NCI-H345 treated with DMSO at 0.1 percent for 48 hours (cell line): ENCODE data around the gene WDR1.
"Not testable (repeated sequence)": the region's sequence is repeated elsewhere in the genome, so short reads cannot be mapped to it uniquely, and the experiment has no call there.

Experiments
- DNase-seq: peaks from one replicate; lab custom pipeline; 2025; ENCODE audit not compliant: unreplicated experiment; lab: John Stamatoyannopoulos, UW

The WDR1 gene

DNA sequence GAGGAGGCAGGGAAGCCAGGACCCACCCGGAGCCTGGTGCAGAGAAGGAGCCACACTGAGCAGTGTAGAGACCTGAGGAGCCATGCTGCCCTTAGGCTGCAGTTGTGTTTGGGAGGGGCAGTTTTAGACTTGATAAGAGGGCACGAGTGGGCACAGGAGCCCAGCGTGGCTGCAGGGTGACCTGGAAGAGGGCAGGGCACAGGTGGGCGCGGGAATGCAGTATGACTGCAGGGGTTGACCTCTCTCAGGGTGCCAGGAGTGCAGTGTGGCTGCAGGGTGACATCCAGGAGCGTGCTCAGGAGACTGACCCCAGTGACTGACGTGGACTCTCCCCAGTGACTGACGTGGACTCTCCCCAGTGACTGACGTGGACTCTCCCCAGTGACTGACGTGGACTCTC lies 14.6 kb upstream of the WDR1 start:
- no peak for DNase-seq

DNA sequence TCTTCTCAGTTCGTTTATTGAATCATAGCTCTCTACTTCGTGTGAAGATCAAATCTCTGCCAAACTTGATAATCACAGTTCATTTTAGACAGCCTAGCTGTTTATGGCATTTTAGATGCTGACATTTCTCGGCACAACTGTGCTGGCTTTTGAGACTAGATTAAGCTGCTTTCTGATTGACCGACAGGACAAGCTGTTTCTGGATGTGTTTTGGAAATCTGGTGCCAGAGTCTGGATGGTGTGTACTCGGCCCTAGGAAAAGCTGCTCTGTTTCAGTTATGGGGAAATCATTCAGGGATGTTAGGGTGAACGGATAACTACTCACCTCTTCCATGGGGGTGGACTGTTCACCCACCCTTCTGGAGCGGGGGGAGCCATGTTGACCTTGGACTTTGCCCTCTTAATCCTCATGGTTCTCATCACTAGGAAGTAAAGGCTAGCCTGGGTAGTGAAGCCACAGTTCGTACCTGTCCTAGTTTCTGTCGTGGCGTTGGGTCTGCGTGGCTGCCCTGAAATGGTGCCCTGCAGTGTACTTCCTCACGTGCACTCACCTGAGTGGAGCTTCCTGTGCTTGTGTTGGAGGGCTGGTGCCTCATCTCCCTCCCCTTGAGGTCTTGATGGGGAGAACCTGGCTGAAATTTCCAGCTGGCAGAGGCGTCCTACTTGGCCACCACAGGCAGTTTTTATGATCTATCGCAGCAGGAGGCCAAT lies 13.7 kb upstream of the WDR1 start:
- DNase-seq: no peak

DNA sequence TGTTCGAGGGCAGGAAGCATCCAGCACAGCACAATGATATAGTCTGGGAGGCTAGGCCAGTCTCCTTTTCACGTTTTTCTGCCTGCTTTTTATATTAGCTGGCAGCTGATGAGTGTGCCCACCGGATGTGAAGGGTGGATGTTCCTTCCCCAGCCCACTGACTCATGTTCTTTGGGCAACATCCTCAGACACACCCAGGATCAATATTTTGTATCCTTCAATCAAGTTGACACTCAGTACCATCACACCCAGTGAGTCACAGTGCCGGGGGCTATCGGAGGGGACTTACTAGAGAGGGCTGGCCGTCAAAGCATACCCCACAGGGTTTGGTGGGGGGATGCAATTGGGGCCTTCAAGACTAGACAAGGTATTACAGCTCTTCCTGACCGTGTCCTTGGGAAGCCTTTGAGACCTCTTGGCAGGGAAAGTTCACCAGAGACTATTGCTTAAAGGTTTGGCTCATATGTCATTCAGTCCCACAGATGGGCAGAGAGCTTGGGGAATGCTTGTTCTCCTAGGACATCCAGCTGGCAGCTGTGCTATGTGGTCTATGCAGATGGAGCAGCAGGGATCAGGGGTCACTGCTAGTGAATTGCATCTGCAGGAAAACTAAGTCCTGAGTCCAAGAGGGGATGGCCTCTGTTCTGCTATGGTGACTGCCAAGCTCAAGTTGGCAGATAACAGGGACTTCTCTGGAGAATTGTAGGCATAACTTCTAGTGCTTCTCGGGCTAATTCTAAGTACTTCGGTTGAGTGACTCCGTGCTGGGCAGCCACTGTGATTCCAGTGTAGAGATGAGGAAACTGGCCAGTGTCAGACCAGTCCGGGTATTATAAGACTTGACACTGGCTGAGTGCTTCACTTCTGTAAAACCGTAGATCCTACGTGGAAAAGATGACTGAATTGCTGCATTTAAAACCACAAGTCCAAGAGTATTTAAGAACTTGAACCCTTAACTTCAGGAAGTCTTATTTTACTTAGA lies 12.9 kb upstream of the WDR1 start:
- DNase-seq: no peak

DNA sequence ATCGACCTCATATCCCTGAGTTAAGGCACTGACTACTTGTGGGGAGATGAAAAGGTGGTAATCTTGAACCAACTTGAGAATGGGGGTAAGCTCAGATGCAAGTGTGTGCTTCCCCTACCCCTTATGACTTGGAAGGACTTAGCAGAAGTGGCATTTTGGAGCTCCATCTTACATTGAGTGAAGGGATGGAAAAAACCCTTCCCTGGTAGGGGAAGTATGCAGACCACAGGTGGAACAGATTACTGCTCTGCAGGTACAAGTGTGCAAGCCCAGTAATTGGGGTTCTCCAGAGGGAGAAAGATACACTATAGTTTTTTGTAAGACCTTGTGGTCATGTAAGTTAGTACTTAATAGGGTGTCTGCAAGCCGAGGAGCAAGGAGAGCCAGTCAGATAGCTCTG lies 12.2 kb upstream of the WDR1 start:
- DNase-seq: no peak

DNA sequence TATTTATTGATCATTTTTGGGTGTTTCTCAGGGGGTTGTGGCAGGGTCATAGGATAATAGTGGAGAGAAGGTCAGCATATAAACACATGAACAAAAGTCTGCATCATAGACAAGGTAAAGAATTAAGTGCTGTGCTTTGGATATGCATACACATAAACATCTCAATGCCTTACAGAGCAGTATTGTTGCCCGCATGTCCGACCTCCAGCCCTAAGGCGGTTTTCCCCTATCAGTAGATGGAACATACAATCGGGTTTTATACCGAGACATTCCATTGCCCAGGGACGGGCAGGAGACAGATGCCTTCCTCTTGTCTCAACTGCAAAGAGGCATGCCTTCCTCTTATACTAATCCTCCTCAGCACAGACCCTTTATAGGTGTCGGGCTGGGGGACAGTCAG lies 10.9 kb upstream of the WDR1 start:
- not testable (repeated sequence) for DNase-seq

DNA sequence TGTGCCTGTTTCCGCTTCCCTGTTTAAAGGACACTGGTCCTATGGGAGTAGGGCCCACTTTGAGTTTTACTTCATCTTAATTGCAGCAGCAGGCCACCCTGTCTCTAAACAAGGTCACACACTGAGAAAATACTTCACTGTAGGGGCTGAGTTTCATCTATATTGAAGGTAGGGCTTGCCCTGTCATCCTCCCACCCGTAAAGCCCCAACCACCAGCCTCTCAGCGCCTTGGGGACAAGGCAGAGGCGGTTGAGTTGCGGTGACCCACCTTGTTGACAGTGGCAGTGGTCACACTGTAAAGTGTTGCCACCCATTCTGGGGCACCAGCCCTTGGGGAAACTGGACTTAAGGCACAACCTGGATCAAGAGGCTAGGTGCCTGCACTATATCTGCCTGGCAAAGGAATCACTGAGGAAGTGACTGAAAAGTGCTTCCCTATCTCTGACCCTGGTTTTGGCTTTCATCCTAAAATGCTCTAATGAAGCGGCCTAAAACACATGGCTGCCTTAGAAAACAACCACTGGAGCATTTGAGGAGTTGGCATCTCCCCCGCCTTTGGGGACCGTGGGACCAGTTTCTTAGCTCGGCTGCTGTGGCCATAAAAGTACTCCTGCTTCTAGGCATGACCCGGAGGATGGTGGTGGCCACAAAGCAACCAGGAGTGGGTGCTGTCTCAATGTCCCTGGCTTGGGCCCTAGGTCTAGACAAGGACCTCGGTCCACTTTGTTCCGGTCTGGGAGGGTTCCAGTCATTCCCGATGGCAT lies 7.8 kb upstream of the WDR1 start:
- no peak for DNase-seq

DNA sequence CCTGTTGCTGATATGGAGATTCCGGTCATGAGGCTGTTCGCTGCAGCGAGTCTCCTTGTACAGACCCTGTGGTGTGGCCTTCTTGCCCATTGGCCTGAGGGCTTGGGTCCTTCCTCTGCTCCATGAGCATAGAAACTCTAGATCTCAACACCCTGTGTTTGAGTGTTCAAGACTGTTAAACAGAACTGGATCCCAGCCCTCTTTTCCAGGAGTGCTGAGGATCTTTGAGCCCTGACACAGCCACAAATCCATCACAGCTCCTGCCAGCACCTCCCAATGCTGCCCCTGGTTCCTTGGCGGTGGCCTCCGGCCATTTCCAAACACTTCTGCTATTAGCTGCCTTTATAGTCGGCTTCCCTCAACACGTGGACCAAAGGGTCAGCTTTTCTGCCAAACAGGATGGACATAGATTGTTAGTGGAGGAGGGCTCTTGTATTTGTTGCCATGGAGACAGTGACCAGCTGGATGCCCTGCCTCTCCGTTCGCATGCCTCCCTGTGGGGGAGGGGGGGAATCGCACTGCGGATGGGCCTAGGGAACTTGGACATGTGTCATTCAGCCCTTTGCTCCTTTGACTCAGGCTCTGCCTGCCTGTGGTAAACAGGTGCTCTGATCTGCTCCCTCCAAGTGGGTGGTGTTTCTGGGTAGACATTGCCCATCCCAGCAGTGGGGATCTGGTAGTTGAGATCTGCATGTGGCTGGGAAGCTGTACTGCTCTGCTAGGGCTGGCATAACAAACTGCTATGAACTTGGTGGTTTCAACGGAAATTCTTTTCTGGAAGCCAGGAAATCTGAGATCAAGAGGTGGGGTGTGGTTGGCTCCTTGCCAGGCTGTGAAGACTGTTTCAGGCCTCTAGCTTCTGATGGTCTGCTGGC lies 6.9 kb upstream of the WDR1 start:
- DNase-seq: no peak

DNA sequence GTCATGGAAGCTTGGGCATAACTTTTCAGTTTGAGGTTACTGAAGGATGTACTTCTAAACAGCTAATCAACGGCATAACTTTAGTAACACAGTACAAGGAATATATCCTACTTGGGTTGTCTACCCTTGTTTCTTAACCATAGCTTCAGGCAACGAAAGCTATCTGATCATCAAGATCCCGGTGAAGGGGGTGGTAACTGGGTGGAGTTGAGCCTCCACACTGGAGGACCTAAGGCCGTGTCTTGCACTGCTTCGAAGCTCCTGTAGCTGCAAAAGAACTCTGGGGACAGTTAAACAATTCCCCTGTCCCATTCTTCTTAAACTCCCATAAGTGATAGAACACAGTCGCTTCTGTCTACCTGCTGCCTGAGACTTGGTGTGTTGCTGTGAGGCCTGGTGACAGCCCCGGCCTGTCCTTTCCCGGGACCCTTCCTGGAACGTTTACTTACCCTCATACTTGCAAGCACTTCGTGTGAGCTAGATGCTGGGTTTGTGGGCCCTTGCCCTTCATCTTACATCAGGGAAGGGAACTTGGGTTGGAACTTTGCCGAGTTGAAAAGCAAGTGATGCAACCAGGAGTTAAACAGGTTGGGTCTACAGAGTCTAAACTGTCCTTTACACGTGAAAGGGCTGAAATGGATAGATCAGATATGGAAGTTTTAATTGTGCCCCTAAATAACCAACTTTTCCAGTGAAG lies 5.8 kb upstream of the WDR1 start:
- no peak for DNase-seq

DNA sequence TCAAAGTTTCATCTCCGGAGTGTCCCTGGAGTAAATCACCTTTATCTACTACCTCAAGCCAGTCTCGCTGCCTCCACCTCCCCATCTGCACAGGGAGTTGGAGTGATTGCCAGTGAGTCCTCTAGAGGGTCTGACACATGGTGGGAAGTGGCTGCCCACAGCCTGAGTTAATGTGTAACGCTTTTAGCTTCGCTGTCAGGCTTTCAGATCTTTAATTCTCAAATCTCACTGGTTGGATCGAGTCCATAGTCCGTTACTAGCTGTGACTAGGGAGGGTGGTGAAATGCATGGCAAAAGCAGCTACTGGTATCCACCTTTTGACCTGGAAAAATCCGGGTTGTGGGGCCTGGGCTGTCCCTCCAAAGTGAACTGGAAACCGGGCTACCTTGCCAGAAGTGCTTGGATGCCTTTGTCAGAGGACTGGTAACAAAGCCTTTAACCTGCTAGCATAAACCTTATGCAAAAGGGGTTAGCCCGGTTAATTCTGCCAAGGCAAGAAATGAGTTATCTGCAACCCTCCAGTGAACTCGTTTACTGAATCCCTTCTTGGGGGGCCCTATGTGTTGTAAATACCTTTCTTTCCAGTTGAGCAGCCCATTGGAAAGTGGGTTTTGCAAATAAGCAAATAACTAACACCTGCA lies 5.1 kb upstream of the WDR1 start:
- no peak for DNase-seq

DNA sequence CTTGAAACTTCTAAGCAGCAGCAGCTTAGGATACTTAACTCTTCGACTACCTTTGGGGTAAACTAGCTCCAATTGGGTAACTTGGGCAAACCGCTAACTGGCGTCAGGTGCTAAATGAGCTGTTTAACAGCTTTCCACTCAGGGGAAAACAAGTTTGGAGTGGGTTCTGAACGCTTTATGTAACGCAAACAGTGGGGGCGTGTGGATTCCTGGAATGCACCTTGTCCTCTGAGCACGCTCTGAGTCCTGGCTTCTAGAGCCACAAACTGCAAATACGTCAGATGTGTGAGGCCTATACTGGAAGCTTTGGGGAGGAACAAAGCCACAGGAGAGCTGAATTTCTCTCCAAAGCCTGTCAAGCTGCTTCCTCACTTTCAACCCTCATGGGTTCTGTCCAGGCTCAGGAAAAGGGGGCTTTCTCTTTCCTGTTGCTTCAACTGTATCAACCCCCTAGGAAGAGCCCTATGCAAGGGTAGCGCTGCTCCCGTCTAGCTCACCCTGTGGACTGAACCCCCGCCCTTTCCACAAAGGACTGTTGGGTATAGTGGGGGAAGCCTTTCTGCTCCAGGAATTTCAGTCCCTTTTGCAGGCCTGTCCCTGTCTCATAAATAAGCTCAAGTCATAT lies 4.5 kb upstream of the WDR1 start:
- no peak for DNase-seq

DNA sequence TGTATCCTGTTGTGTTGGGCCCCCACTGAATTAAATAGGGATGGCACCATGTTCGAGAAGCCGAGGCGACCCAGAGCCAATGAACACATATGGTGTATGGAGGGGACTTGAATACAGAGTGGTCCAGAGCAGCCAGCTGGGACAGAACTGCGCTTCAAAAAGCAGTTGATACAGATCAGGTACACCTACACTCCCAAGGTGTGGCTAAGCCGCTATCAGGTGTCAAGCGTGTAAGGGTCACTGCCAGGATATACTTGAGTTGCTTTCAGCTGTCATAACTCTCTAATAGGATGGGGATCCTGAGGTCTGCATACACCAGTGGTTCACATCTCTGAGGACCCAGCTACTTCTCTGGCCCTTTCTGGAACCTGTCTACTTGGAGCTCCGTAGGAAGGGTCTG lies 3.2 kb upstream of the WDR1 start:
- no peak for DNase-seq

DNA sequence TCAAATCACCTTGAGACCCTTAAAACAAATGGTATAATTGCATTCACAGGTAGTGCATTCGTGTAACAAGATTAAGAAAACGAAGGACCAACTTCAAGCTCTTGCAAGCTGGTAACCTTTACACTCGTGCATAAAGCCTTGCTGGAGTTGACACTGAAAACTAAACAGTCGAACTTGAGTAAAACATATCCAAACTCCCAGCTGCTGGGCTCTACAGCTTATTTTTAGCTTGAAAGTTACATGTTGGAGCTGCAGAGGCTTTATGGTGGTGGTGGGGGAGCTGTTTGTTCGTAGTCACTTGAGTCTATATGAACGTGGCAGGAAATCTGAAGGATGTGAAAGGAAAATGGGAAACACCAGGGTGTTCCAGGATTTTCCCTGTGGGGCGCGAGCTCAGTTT lies 2.7 kb upstream of the WDR1 start:
- DNase-seq: no peak

DNA sequence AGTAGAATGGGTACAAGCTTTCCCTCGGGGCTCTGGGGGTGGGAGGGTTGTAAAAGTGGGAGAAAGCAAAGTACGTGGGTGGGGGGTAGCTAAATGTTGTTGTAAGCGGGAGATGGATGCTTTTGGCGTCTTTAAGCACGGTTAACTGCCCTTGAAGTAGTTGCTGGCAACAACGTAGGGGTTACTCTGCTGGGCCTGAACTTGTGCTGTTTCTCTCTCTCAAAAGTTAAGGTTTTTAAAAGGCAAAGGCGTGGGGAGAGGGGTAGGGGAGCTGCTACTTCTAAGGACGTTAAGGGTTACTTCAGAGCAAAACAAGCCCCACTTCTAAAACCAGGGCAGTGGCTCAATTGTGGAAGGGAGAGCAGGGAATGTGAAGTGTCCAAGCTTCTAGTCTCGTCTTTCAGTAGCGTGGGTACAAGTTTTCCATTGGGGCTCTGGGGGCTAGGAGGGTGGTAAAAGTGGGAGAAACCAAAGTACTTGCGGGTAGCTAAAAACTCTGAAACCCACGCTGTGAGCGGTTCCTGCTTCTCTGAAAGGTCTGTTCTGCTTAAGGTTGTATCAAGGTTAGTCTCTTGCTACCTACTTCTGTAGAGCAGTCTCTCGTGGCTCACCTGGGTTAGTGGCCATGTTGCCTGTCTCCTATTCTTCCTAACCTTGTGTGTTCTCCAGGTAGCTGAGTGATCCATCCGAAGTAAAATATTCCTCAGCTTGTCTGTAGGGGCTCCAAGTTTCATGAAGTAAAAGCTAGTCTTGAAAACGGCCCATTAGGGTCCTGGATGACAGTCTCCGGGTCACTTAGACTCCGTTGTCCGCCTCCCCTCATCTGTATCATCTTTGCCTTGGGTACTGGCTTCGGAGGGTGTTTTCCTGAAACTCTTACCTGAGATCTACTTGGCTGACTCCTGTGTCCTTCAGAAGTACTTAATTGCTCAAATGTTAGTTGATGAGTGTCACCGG lies 1.7 kb upstream of the WDR1 start:
- no peak for DNase-seq

DNA sequence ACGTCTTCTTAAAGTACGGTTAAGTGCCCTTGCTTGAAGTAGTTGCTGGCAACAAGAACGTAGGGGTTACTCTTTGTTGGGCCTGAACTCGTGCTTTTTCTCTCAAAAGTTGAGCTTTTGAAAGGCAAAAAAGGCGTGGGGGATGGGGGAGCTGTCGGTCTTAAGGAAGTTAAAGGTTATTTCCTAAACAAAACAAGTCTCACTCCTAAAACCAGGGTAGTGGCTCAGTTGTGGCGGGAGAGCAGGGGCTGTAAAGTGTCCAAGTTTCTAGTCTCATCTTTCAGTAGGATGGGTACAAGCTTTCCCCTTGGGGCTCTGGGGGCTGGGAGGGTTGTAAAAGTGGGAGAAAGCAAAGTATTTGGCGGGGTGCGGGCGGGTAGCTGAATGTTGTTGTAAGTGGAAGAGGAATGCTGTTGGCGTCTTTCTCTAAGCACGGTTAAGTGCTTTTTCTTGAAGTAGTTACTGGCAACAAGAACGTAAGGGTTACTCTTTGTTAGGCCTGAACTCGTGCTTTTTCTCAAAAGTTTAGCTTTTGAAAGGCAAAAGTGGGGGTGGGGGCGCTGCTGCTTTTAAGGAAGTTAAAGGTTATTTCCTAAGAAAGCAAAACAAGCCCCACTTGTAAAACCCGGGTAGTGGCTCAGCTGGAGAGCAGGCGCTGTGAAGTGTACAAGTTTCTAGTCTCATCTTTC lies 904 bp upstream of the WDR1 start:
- DNase-seq: no peak

DNA sequence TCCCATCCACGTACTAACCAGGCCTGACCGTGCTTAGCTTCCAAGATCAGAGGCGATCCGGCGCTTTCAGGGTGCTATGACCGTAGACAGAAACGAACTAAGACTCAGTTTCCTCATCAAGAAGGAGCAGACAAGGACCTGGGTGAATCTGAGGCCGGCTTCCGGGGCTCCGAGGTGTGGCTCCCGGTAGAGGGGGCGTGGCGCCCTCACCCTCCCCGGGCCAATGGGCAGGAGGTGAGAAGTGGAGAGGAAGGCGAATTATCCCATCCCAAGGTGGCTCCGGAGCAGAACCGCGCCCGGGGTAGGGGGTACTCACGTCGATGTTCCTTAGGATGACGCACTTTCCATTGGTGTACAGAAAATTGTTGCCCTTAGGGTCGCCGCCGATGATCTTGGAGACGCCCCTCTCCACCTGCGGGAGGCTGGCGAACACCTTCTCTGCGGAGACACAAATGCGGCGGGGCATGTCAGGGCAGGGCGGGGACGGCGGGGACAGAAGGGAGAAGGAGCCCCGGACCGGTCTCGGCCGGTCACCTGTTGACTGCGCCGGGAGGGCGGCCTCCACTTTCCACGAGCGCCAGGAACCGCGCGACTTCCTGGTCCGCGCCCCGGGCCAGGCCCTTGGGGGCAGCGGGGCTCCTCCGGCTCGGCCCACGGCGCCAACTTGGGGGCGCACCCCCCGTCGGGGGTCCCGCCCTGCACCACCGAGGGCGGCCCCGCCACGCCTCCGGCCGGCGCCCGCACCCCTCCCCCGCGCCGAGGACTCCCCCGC lies 616 bp downstream of the WDR1 start:
- DNase-seq: no peak

DNA sequence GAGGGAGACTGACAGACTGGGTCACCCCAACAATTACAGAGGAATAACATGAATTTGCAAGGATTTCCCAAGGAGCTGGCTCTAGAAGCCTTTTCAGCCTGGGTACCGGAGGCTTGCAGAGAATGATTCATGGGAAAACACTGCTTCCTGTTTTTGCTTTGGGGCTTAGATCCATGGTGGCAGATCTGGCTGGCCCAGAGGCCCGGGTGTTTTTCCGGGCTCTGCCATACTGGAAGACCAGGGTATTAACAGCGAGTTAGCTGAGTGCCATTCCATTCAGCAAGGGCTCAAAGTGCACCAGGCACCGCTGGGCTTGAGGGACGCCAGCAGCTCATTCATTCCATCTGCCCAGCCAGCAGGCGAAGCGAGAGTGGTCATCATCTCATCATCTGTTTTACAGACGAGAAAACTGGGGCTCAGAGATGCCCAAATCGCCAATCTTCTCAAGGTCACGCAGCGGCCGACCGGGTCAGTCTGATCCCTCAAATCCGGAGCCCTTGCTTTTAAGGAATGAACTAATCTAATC lies 1.3 kb downstream of the WDR1 start:
- DNase-seq: no peak
